PFSK-1 (cell line): ENCODE data around the gene KCNJ14. TPM values are rescaled to one million over a fixed set of nuclear protein-coding genes. Genes with fewer than 3 reads are reported as not detected.

Experiments
- FOXP2 ChIP-seq: optimal IDR thresholded peaks from 2 replicates; pipeline ENCODE3; 2011; ENCODE audit warnings: borderline replicate concordance, control low read depth, inconsistent platforms; ENCODE audit not compliant: insufficient read depth; ENCODE audit errors: extremely low read length, extremely low read depth
- POLR2AphosphoS5 ChIP-seq: IDR thresholded peaks from 2 replicates; pipeline ENCODE4 v1.6.1; 2012; ENCODE audit warnings: low read depth, mild to moderate bottlenecking, control low read depth, low read length, moderate library complexity
- SIN3A ChIP-seq: IDR thresholded peaks from 2 replicates; pipeline ENCODE4 v1.6.1; 2012; ENCODE audit warnings: mild to moderate bottlenecking, low read length, moderate library complexity, borderline replicate concordance; ENCODE audit not compliant: insufficient read depth
- TAF1 ChIP-seq: IDR thresholded peaks from 2 replicates; pipeline ENCODE4 v1.6.1; 2012; ENCODE audit warnings: low read length, control low read depth, borderline replicate concordance; ENCODE audit not compliant: insufficient read depth
- polyA plus RNA-seq: library from polyadenylated mRNA; unstranded; fragments of >200 nt; gene quantifications from one replicate; pipeline ENCODE4 v1.2.1, GENCODE V29; 2012; ENCODE audit warnings: low read depth, missing spikeins; ENCODE audit not compliant: insufficient read length
- TF ChIP-seq, protein P1 (sequence below), 2 experiments: IDR thresholded peaks; 2 replicates each; pipeline versions ENCODE4 v1.6.1 to v1.8.0; 2011 to 2012; ENCODE audit warnings: low read depth in 2 of 2, low read length in 2 of 2, control low read depth in 1 of 2, inconsistent platforms in 1 of 2, mild to moderate bottlenecking in 1 of 2, moderate library complexity in 1 of 2; ENCODE audit not compliant: insufficient read depth in 1 of 2

The KCNJ14 gene
- 0.99 TPM for polyA plus RNA-seq

DNA sequence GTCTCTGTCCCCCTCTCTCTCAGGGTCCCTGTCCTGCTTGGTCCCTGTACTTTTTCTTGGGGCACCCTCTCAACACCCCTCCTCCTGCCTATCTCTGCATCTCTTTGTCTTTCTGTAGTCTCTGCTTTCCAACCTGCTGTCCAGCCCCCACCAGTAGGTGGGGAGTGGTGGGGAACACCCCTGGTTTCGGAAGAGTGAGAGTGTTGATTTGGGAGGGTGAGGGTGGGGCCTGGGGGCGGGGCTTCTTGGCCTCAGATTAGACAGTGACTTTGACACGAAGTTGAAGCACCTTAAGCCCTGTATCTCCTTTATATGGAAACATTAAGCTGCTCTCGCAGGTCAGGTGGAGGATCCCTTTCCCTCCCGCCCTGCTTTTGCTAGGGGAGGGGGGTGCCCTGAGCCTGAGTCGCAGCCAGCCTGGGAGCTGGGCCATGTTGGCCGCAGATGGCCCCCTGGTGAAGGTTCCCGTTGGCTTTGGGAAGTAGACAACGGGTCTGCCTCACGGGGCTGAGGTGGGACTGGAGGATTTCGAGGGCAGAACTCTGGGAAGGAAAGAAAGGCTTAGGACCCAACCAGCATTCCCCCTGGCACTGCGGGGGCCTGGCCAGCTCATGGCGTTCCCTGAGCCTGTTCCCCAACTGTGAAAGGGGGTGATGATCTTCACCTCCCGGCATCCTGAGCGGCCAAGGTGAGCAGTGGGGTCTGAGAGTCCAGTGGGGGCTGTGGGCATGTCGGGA, at the start of gene KCNJ14:
TSS of gene KCNJ14 (plus strand) at position 404 of the 737 bp plus-strand sequence. CDS start 6,151 bp downstream, outside the sequence.
- TF ChIP-seq POLR2AphosphoS5: no peak
- TF ChIP-seq SIN3A: no peak
- TF ChIP-seq FOXP2: no peak
- TF ChIP-seq TAF1: no peak
- TF ChIP-seq, protein P1, sequence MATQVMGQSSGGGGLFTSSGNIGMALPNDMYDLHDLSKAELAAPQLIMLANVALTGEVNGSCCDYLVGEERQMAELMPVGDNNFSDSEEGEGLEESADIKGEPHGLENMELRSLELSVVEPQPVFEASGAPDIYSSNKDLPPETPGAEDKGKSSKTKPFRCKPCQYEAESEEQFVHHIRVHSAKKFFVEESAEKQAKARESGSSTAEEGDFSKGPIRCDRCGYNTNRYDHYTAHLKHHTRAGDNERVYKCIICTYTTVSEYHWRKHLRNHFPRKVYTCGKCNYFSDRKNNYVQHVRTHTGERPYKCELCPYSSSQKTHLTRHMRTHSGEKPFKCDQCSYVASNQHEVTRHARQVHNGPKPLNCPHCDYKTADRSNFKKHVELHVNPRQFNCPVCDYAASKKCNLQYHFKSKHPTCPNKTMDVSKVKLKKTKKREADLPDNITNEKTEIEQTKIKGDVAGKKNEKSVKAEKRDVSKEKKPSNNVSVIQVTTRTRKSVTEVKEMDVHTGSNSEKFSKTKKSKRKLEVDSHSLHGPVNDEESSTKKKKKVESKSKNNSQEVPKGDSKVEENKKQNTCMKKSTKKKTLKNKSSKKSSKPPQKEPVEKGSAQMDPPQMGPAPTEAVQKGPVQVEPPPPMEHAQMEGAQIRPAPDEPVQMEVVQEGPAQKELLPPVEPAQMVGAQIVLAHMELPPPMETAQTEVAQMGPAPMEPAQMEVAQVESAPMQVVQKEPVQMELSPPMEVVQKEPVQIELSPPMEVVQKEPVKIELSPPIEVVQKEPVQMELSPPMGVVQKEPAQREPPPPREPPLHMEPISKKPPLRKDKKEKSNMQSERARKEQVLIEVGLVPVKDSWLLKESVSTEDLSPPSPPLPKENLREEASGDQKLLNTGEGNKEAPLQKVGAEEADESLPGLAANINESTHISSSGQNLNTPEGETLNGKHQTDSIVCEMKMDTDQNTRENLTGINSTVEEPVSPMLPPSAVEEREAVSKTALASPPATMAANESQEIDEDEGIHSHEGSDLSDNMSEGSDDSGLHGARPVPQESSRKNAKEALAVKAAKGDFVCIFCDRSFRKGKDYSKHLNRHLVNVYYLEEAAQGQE (IDR thresholded peaks at IDR 0.05; ENCODE audit: insufficient read depth in 1 of 2, low read depth in 2 of 2, low read length in 2 of 2): no peak

DNA sequence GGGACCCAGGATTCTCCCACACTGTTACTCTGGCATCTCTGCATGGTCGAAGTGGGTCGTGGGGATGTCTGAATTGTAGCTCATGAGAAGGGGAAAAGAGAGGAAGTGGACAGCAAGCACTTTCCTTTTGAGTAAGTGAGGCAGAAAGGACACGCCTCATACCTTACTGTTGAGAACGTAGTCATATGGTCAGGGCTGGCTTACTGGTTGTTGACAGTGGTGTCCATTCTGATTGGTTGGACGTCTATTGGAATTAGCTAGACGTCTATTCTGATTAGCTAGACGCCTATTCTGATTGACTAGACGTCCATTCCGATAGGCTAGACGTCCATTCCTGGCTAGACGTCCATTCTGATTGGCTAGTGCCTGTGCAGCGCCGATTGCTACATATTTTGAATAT, 49.5 kb upstream of the KCNJ14 start:
- TF ChIP-seq SIN3A (no peak), TAF1 (no peak), POLR2AphosphoS5 (no peak), FOXP2 (no peak)
- TF ChIP-seq, protein P1 (IDR thresholded peaks at IDR 0.05; ENCODE audit: insufficient read depth in 1 of 2, low read depth in 2 of 2, low read length in 2 of 2): no peak

DNA sequence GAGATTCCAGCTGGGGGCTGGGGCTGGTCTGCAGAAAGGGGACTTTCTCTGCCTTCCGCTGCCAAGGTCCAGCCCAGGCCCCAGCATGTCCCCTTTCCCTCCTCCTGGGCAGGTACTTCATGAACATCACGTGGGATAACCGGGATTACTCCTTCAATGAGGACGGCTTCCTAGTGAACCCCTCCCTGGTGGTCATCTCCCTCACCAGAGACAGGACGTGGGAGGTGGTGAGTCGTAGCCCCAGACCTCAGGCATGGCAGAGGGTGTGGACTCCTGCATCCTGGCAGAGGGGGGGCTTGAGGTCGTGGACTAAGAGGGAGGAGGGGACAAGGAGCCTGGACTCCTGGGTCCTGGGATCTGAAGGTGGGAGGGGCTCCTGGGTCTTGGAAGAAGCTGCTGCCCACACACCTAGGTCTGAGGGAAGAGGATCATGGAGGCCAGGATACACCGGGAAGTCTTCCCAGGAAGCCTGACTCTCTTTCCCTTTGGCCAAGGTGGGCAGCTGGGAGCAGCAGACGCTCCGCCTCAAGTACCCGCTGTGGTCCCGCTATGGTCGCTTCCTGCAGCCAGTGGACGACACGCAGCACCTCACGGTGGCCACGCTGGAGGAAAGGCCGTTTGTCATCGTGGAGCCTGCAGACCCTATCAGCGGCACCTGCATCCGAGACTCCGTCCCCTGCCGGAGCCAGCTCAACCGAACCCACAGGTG, 41.3 kb upstream of the KCNJ14 start:
- TF ChIP-seq SIN3A (no peak), TAF1 (no peak), POLR2AphosphoS5 (no peak), FOXP2 (no peak)
- TF ChIP-seq, protein P1 (IDR thresholded peaks at IDR 0.05; ENCODE audit: insufficient read depth in 1 of 2, low read depth in 2 of 2, low read length in 2 of 2): no peak

DNA sequence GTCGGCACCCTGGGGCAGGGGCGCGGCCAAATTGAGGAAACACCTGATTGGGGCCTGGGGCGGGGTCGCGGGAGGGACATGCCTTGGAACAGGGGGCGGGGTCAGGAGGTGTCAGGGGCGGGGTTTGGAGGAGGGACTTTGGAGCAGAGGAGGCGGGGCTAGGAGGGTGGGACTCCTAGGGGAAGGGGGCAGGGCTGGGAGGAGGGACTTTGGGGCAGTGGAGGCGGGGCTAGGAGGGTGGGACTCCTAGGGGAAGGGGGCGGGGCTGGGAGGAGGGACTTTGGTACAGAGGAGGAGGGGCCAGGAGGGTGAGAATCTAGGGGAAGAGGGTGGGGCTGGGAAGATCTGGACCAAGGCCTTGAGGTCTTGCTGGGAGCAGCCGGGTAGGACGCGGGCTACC, 40.0 kb upstream of the KCNJ14 start:
- TF ChIP-seq SIN3A (no peak), FOXP2 (no peak), POLR2AphosphoS5 (no peak), TAF1 (no peak)
- TF ChIP-seq, protein P1 (IDR thresholded peaks at IDR 0.05; ENCODE audit: insufficient read depth in 1 of 2, low read depth in 2 of 2, low read length in 2 of 2): no peak

DNA sequence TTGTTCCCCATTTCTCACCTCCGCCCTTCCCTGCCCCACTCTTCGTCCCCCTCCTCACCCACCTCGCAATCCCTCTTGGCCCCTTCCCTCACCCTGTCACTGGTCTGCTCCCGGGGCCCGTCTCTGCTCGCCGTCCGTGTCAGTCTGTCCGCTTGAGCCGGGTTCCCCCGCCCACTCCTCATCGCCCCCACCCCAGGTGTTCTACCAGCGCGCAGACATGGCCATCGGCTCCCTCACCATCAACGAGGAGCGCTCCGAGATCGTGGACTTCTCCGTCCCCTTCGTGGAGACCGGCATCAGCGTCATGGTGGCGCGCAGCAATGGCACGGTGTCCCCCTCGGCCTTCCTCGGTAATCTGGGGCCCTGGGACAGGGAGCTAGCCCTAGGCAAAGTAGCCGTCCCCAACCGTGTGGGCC, 39.6 kb upstream of the KCNJ14 start:
- TF ChIP-seq, protein P1 (IDR thresholded peaks at IDR 0.05; ENCODE audit: insufficient read depth in 1 of 2, low read depth in 2 of 2, low read length in 2 of 2): no peak
- TF ChIP-seq FOXP2 (no peak), SIN3A (no peak), POLR2AphosphoS5 (no peak), TAF1 (no peak)
